SU-DHL-6 (cell line): ENCODE data around the gene IQCN.

Source experiments
- CTCF ChIP-seq: fragments of 200-600 bp; sonication (generic); IDR thresholded peaks from one replicate; pipeline ENCODE4 v1.5.1; 2017; ENCODE audit warnings: antibody characterized with exemption, mild to moderate bottlenecking, low read length, moderate library complexity; ENCODE audit not compliant: insufficient read depth, poor library complexity, severe bottlenecking
- EZH2phosphoT487 ChIP-seq: fragments of 200-600 bp; sonication (generic), shearing (Covaris generic); conservative IDR thresholded peaks from 2 replicates; pipeline ENCODE4 v1.6.1; 2018; ENCODE audit warnings: mild to moderate bottlenecking, antibody characterized with exemption, low read length, moderate library complexity, mixed read lengths

- TF ChIP-seq CTCF (no peak), EZH2phosphoT487 (no peak)
Observed at GRCh38 chr19:18270326-18270725, 3.9 kb downstream of the IQCN start.
